ENCODE results near the gene ALPP.
"Not testable (repeated sequence)": the region's sequence is repeated elsewhere in the genome, so short reads cannot be mapped to it uniquely, and the experiment has no call there.

ALPP gene

GRCh38 chr2:232363784-232364615, 14.6 kb upstream of the ALPP start:
- peak; percentile 44 for DNase-seq (ENCODE audit: low read depth)
- TF ChIP-seq CTCF (conservative IDR thresholded peaks at IDR 0.05; ENCODE audit: low read length) = no peak
- H3K4me3 ChIP-seq (ENCODE audit: low read length) = 0 out of 2 replicates have a peak overlapping the region, but pooled peaks have one; percentile 2

GRCh38 chr2:232364806-232365594, 13.6 kb upstream of the ALPP start:
- not testable (repeated sequence) for DNase-seq (ENCODE audit: low read depth)

GRCh38 chr2:232365621-232366321, 12.8 kb upstream of the ALPP start:
- peak; percentile 43 for DNase-seq (ENCODE audit: low read depth)
- no peak overlapping the region for H3K4me3 ChIP-seq (ENCODE audit: low read length)
- peak; percentile 39 for TF ChIP-seq CTCF (conservative IDR thresholded peaks at IDR 0.05; ENCODE audit: low read length)

More at GRCh38 chr2:232364806-232365594, 13.6 kb upstream of the ALPP start:
- H3K4me3 ChIP-seq (ENCODE audit: low read length) = not testable (repeated sequence)

- DNase-seq (ENCODE audit: low read depth); H3K4me3 ChIP-seq (ENCODE audit: low read length): not testable (repeated sequence)
Observed at GRCh38 chr2:232366461-232366860, 12.1 kb upstream of the ALPP start.

- no peak for DNase-seq (ENCODE audit: low read depth)
- no peak overlapping the region for H3K4me3 ChIP-seq (ENCODE audit: low read length)
- TF ChIP-seq CTCF (conservative IDR thresholded peaks at IDR 0.05; ENCODE audit: low read length) = no peak
Observed at GRCh38 chr2:232367016-232367415, 11.5 kb upstream of the ALPP start.

- TF ChIP-seq CTCF (conservative IDR thresholded peaks at IDR 0.05; ENCODE audit: low read length) = peak; percentile 15
- no peak for DNase-seq (ENCODE audit: low read depth)
- H3K4me3 ChIP-seq (ENCODE audit: low read length) = no peak overlapping the region
Observed at GRCh38 chr2:232367591-232368233, 10.8 kb upstream of the ALPP start.

GRCh38 chr2:232368311-232368731, 10.2 kb upstream of the ALPP start:
- TF ChIP-seq CTCF (conservative IDR thresholded peaks at IDR 0.05; ENCODE audit: low read length) = no peak
- no peak overlapping the region for H3K4me3 ChIP-seq (ENCODE audit: low read length)
- peak; percentile 17 for DNase-seq (ENCODE audit: low read depth)
